ENCODE results near the gene WDFY1.

WDFY1 gene

GRCh38 chr2:223828314-223828713 is 116.8 kb downstream of the WDFY1 start:
- no peak overlapping the region for H3K4me3 ChIP-seq (ENCODE audit: low read depth, low read length)
- no peak for TF ChIP-seq CTCF (IDR thresholded peaks at IDR 0.05; ENCODE audit: low read depth, low read length)

- TF ChIP-seq CTCF (IDR thresholded peaks at IDR 0.05; ENCODE audit: low read depth, low read length): no peak
- no peak overlapping the region for H3K4me3 ChIP-seq (ENCODE audit: low read depth, low read length)
These were observed 118.1 kb downstream of the WDFY1 start for GRCh38 chr2:223826995-223827394.

Measured in WI38 (cell line).